IMR-90 (cell line): ENCODE results near the gene DHRSX. TPM values are rescaled to one million over a fixed set of nuclear protein-coding genes. Genes with fewer than 3 reads are reported as not detected.

Experiments
- ATAC-seq: fragments of 200-7000 bp; cut with Tn5 transposase; 2 replicates; pipeline ENCODE4 v1.9.1; 2020; ENCODE audit warnings: low read depth, mild to moderate bottlenecking, moderate library complexity
- BruUV-seq: library from RNA; stranded (reverse); fragments of 400-500 nt; replicated peaks from 2 replicates; lab custom pipeline; 2021; lab: Mats Ljungman, UMichigan
- CTCF ChIA-PET: fragments of 300-600 bp; formaldehyde crosslinking; extraction: SDS; loops from one replicate; lab custom pipeline; 2021; ENCODE audit warnings: antibody characterized with exemption; lab: Yijun Ruan, JAX
- POLR2A ChIA-PET: fragments of 300-600 bp; sonication (Branson Sonifier 250); formaldehyde crosslinking; loops from one replicate; lab custom pipeline; 2022; ENCODE audit warnings: antibody characterized with exemption; ENCODE audit not compliant: unreplicated experiment; lab: Charles Lee
- DNase-seq: peaks from one replicate; pipeline ENCODE4 v3.0.0; 2013
- H2AFZ ChIP-seq: replicated peaks from 2 replicates; pipeline ENCODE3; 2013; ENCODE audit warnings: low read length, mild to moderate bottlenecking; ENCODE audit not compliant: poor library complexity
- H2AK5ac ChIP-seq: 2 replicates; pipeline ENCODE4 v1.6.1; 2013; ENCODE audit warnings: low read depth, low read length, inconsistent platforms
- H2AK9ac ChIP-seq: replicated peaks from 2 replicates; pipeline ENCODE3; 2013; ENCODE audit warnings: mild to moderate bottlenecking, low read depth, low read length, moderate library complexity; ENCODE audit not compliant: poor library complexity
- H2BK120ac ChIP-seq: 2 replicates; pipeline ENCODE4 v1.6.1; 2013; ENCODE audit warnings: low read depth, low read length, inconsistent platforms
- H2BK15ac ChIP-seq: 3 replicates; pipeline ENCODE4 v1.6.1; 2013; ENCODE audit warnings: low read depth, low read length, inconsistent platforms
- H2BK20ac ChIP-seq: 2 replicates; pipeline ENCODE4 v1.6.1; 2013; ENCODE audit warnings: low read depth, mild to moderate bottlenecking, inconsistent platforms, low read length, moderate library complexity
- H2BK5ac ChIP-seq: 2 replicates; pipeline ENCODE4 v1.6.1; 2013; ENCODE audit warnings: mild to moderate bottlenecking, low read depth, low read length, inconsistent platforms; ENCODE audit not compliant: poor library complexity, severe bottlenecking
- H3K14ac ChIP-seq: replicated peaks from 2 replicates; pipeline ENCODE4 v1.6.1; 2013; ENCODE audit warnings: low read depth, low read length, inconsistent platforms
- H3K18ac ChIP-seq: 2 replicates; pipeline ENCODE4 v1.6.1; 2013; ENCODE audit warnings: low read depth, low read length, control low read depth
- H3K23ac ChIP-seq: 2 replicates; pipeline ENCODE4 v1.6.1; 2013; ENCODE audit warnings: low read depth, low read length, inconsistent platforms
- H3K27ac ChIP-seq: 2 replicates; pipeline ENCODE4 v1.5.1; 2013; ENCODE audit warnings: mild to moderate bottlenecking, control low read depth, low read length; ENCODE audit not compliant: insufficient read depth
- H3K27me3 ChIP-seq: 2 replicates; pipeline ENCODE4 v1.6.1; 2013; ENCODE audit warnings: low read length; ENCODE audit not compliant: control insufficient read depth, insufficient read depth
- H3K36me3 ChIP-seq: 2 replicates; pipeline ENCODE4 v1.6.1; 2013; ENCODE audit warnings: low read length, mixed read lengths; ENCODE audit not compliant: control insufficient read depth, insufficient read depth
- H3K4ac ChIP-seq: 2 replicates; pipeline ENCODE4 v1.6.1; 2013; ENCODE audit warnings: low read depth, low read length, inconsistent platforms
- H3K4me1 ChIP-seq: 2 replicates; pipeline ENCODE4 v1.6.1; 2013; ENCODE audit warnings: low read length, mixed read lengths; ENCODE audit not compliant: control insufficient read depth, insufficient read depth
- H3K4me2 ChIP-seq: 2 replicates; pipeline ENCODE4 v1.6.1; 2013; ENCODE audit warnings: low read depth, mild to moderate bottlenecking, control low read depth, low read length, moderate library complexity
- H3K4me3 ChIP-seq: 2 replicates; pipeline ENCODE4 v1.5.1; 2013; ENCODE audit warnings: low read depth, mild to moderate bottlenecking, control low read depth, low read length, moderate library complexity; ENCODE audit not compliant: insufficient read depth
- H3K56ac ChIP-seq: 2 replicates; pipeline ENCODE4 v1.6.1; 2013; ENCODE audit warnings: low read length, inconsistent platforms; ENCODE audit not compliant: insufficient read depth; ENCODE audit errors: extremely low read depth
- H3K79me1 ChIP-seq, 2 experiments: 2 replicates each; pipeline ENCODE4 v1.6.1; 2013; ENCODE audit warnings: low read length in 2 of 2, inconsistent platforms in 1 of 2, low read depth in 1 of 2
- H3K9ac ChIP-seq: 2 replicates; pipeline ENCODE4 v1.6.1; 2013; ENCODE audit warnings: low read depth, low read length, control low read depth
- H3K9me1 ChIP-seq: 2 replicates; pipeline ENCODE4 v1.6.1; 2013; ENCODE audit warnings: low read length, inconsistent platforms; ENCODE audit not compliant: insufficient read depth
- H3K9me3 ChIP-seq: 2 replicates; pipeline ENCODE4 v1.6.1; 2013; ENCODE audit warnings: low read length; ENCODE audit not compliant: control insufficient read depth, insufficient read depth
- H4K20me1 ChIP-seq: 2 replicates; pipeline ENCODE4 v1.6.1; 2013; ENCODE audit warnings: low read length, inconsistent platforms; ENCODE audit not compliant: insufficient read depth
- H4K5ac ChIP-seq: 2 replicates; pipeline ENCODE4 v1.6.1; 2013; ENCODE audit warnings: mild to moderate bottlenecking, low read depth, low read length, control low read depth
- H4K8ac ChIP-seq, 2 experiments: 2 replicates each; pipeline ENCODE4 v1.6.1; 2013; ENCODE audit warnings: low read depth in 2 of 2, low read length in 2 of 2, control low read depth in 1 of 2, inconsistent platforms in 1 of 2
- H4K91ac ChIP-seq: 2 replicates; pipeline ENCODE4 v1.6.1; 2013; ENCODE audit warnings: low read depth, low read length, inconsistent platforms; ENCODE audit not compliant: insufficient read depth
- BHLHE40 ChIP-seq: fragments of 150-350 bp; IDR thresholded peaks from 2 replicates; pipeline ENCODE4 v1.6.1; 2016; ENCODE audit warnings: mild to moderate bottlenecking, low read depth, low read length
- CHD1 ChIP-seq: IDR thresholded peaks from 2 replicates; pipeline ENCODE4 v1.6.1; 2012; ENCODE audit warnings: low read depth, low read length, improper control_type of control experiment
- CTCF ChIP-seq: conservative IDR thresholded peaks from 2 replicates; pipeline ENCODE4 v1.5.1; 2012; ENCODE audit warnings: mild to moderate bottlenecking, low read depth, low read length, improper control_type of control experiment
- ELK1 ChIP-seq: fragments of 150-350 bp; IDR thresholded peaks from 2 replicates; pipeline ENCODE4 v1.6.1; 2016; ENCODE audit warnings: low read depth, mild to moderate bottlenecking, low read length, moderate library complexity, borderline replicate concordance
- MAFK ChIP-seq: IDR thresholded peaks from 2 replicates; pipeline ENCODE4 v1.6.1; 2012; ENCODE audit warnings: low read depth, low read length, improper control_type of control experiment
- MAZ ChIP-seq: IDR thresholded peaks from 2 replicates; pipeline ENCODE4 v1.6.1; 2012; ENCODE audit warnings: low read depth, mild to moderate bottlenecking, low read length, improper control_type of control experiment, moderate library complexity, borderline replicate concordance
- MXI1 ChIP-seq: IDR thresholded peaks from 2 replicates; pipeline ENCODE4 v1.6.1; 2012; ENCODE audit warnings: low read depth, mild to moderate bottlenecking, low read length, moderate library complexity, borderline replicate concordance
- NFE2L2 ChIP-seq: fragments of 150-350 bp; IDR thresholded peaks from 2 replicates; pipeline ENCODE4 v1.6.1; 2016; ENCODE audit warnings: low read depth, mild to moderate bottlenecking, low read length
- RAD21 ChIP-seq: IDR thresholded peaks from 2 replicates; pipeline ENCODE4 v1.6.1; 2012; ENCODE audit warnings: low read length, improper control_type of control experiment
- RCOR1 ChIP-seq: IDR thresholded peaks from 2 replicates; pipeline ENCODE4 v1.6.1; 2012; ENCODE audit warnings: mild to moderate bottlenecking, low read length, improper control_type of control experiment; ENCODE audit not compliant: insufficient replicate concordance
- RFX5 ChIP-seq: IDR thresholded peaks from 2 replicates; pipeline ENCODE4 v1.8.0; 2012; ENCODE audit warnings: low read depth, mild to moderate bottlenecking, low read length, moderate library complexity
- SMC3 ChIP-seq: fragments of 150-350 bp; IDR thresholded peaks from 2 replicates; pipeline ENCODE4 v1.6.1; 2016; ENCODE audit warnings: low read depth, mild to moderate bottlenecking, antibody characterized with exemption, low read length, moderate library complexity
- USF2 ChIP-seq: fragments of 150-350 bp; IDR thresholded peaks from 2 replicates; pipeline ENCODE4 v1.6.1; 2017; ENCODE audit warnings: mild to moderate bottlenecking, antibody characterized with exemption, low read length, low read depth
- WGBS, 2 experiments: methylation state at CpG; one replicate each; pipeline versions ENCODE4 v1.1.5 to v1.1.7; 2013; ENCODE audit warnings: missing lambda C conversion rate in 2 of 2; ENCODE audit not compliant: insufficient read length in 1 of 2; ENCODE audit errors: extremely low coverage in 2 of 2; 5-methylcytosine and 5-hydroxymethylcytosine counted together
- dilution Hi-C: fragments of 300-500 bp; cut with HindIII; formaldehyde crosslinking; loops from one replicate; pipeline ENCODE4 v1.14.3; 2018; ENCODE audit warnings: low sequenced_read_pairs; ENCODE audit not compliant: unreplicated experiment
- in situ Hi-C: fragments of 300-500 bp; cut with MboI; formaldehyde crosslinking; loops from 3 replicates; pipeline ENCODE4 v1.14.3; 2019; ENCODE audit warnings: low sequenced_read_pairs, inconsistent platforms, mixed read lengths
- intact Hi-C: fragments of 100-400 bp; cut with micrococcal nuclease; formaldehyde crosslinking; loops from 2 replicates; pipeline ENCODE4 v1.10.0; 2022
- polyA plus RNA-seq, 3 experiments: library from polyadenylated mRNA; depleted of rRNA; stranded (reverse); fragments of >200 nt; gene quantifications; 2 replicates each; pipeline ENCODE4 v1.2.3, GENCODE V29; 2012; ENCODE audit warnings: low replicate concordance in 1 of 3
- total RNA-seq: library from RNA; depleted of rRNA; stranded (reverse); fragments of >200 nt; gene quantifications from 2 replicates; pipeline ENCODE4 v1.2.3, GENCODE V29; 2012

DHRSX gene
- total and polyA plus RNA-seq, 2 of the 4 experiments (the other 2 are of a cell fraction): 26.2 to 38.0 TPM

- peaks cover 16% of the 10 kb centered on the region for H3K36me3 ChIP-seq
- CTCF ChIA-PET: no interaction called here
- in situ Hi-C loops (no loop called here), intact Hi-C loops (no loop called here), dilution Hi-C loops (no loop called here)
- no peak overlapping the region for H3K14ac ChIP-seq
- H2BK120ac ChIP-seq: no peak overlapping the region
- no peak overlapping the region for H3K4ac ChIP-seq
- H2AK9ac ChIP-seq: peak overlapping the region; percentile 24
- TF ChIP-seq BHLHE40 (no peak), RAD21 (no peak), RCOR1 (no peak), ELK1 (no peak), MXI1 (no peak), MAFK (no peak), SMC3 (no peak), MAZ (no peak), NFE2L2 (no peak), RFX5 (no peak), CHD1 (no peak), USF2 (no peak), CTCF (no peak)
- H4K8ac ChIP-seq: no peak overlapping the region
- H3K27ac ChIP-seq: no peak overlapping the region
- H3K79me1 ChIP-seq: peaks cover 20 to 24% of the 10 kb centered on the region in 2 experiments
- H4K20me1 ChIP-seq: peaks cover 4% of the 10 kb centered on the region; the same call in 1 of the 2 replicates
- peaks cover under 1% of the 10 kb centered on the region; the same call in 1 of the 2 replicates for H3K9me3 ChIP-seq
- H4K5ac ChIP-seq: no peak overlapping the region
- H2AFZ ChIP-seq: no peak overlapping the region
- BruUV-seq: no TSS peak
- H3K4me1 ChIP-seq: no peaks in the 10 kb centered on the region
- H3K18ac ChIP-seq: no peak overlapping the region
- H3K4me3 ChIP-seq: no peak overlapping the region
- no peaks in the 10 kb centered on the region for H3K27me3 ChIP-seq
- DNase-seq: no peak
- H3K56ac ChIP-seq: no peak overlapping the region
- POLR2A ChIA-PET: no interaction called here
- no peak for ATAC-seq
- H2AK5ac ChIP-seq: no peak overlapping the region
- 0 out of 2 replicates have a peak, but pooled peaks cover 4% of the 10 kb centered on the region for H3K9me1 ChIP-seq
- no peak overlapping the region for H2BK20ac ChIP-seq
- H2BK15ac ChIP-seq: no peak overlapping the region
- H3K4me2 ChIP-seq: no peak overlapping the region
- H2BK5ac ChIP-seq: no peak overlapping the region
- H4K91ac ChIP-seq: no peak overlapping the region
- no peak overlapping the region for H3K23ac ChIP-seq
- H3K9ac ChIP-seq: no peak overlapping the region
- 100% methylated on average over 5 of the region's 9 CpGs; no CpG with 5 or more reads in 1 of the 2 experiments for WGBS, 2 experiments
Observed at GRCh38 chrX:2412131-2412530, 88.6 kb downstream of the DHRSX start.
